ENCODE data around the gene ESYT2. TPM values are rescaled to one million over a fixed set of nuclear protein-coding genes. Genes with fewer than 3 reads are reported as not detected.
A peak's percentile ranks its signal among the peaks of the same experiment; 100 is the strongest.

Gene ESYT2
- total and polyA plus RNA-seq, 9 of the 15 experiments (the other 6 are each of a cell fraction or from before 2014, with no cell fraction given) = 5.8 to 86.9 (median 64.7) TPM

- TF ChIP-seq ARHGAP35 (IDR thresholded peaks at IDR 0.05; ENCODE audit: partially characterized antibody) = no peak
- no peak for TF ChIP-seq MIER1 (IDR thresholded peaks at IDR 0.05; ENCODE audit: low read depth)
- TF ChIP-seq CC2D1A (IDR thresholded peaks at IDR 0.05) = no peak
- TF ChIP-seq BRF1 (IDR thresholded peaks at IDR 0.05; ENCODE audit: borderline replicate concordance, extremely low read depth, insufficient read length) = no peak
- TF ChIP-seq CEBPB (tag; IDR thresholded peaks at IDR 0.05) = no peak
- peak; percentile 10; the same call in 1 of the 2 replicates for TF ChIP-seq CXXC5 (CRISPR knock-in tag; IDR thresholded peaks at IDR 0.05)
- TF ChIP-seq ATF3 (IDR thresholded peaks at IDR 0.05) = no peak
- no peak for TF ChIP-seq ATF3 (CRISPR knock-in tag; conservative IDR thresholded peaks at IDR 0.05)
- TF ChIP-seq ZNF79 (CRISPR knock-in tag; IDR thresholded peaks at IDR 0.05; ENCODE audit: low read depth) = 0 out of 2 replicates have a peak, but pooled peaks have one; percentile 61
- TF ChIP-seq NUFIP1 (IDR thresholded peaks at IDR 0.05; ENCODE audit: partially characterized antibody) = no peak
- no peak for TF ChIP-seq GTF2E2 (tag; IDR thresholded peaks at IDR 0.05)
- TF ChIP-seq NR0B1 (IDR thresholded peaks at IDR 0.05; ENCODE audit: partially characterized antibody) = no peak
- no peak for TF ChIP-seq KDM5B (IDR thresholded peaks at IDR 0.05; ENCODE audit: insufficient replicate concordance, low read depth, low read length)
- TF ChIP-seq MYC (IDR thresholded peaks at IDR 0.05; ENCODE audit: low read depth, low read length) = no peak
- TF ChIP-seq MYC (CRISPR knock-in tag; IDR thresholded peaks at IDR 0.05; ENCODE audit: borderline replicate concordance, low read depth) = 0 out of 2 replicates have a peak, but pooled peaks have one; percentile 63
- TF ChIP-seq ZBTB5 (IDR thresholded peaks at IDR 0.05) = no peak
- TF ChIP-seq ILK (tag; IDR thresholded peaks at IDR 0.05; ENCODE audit: borderline replicate concordance, low read depth) = no peak
- TF ChIP-seq NCOA6 (IDR thresholded peaks at IDR 0.05) = no peak
- no peak for TF ChIP-seq HES1 (IDR thresholded peaks at IDR 0.05; ENCODE audit: low read depth)
- TF ChIP-seq ZKSCAN8 (CRISPR knock-in tag; IDR thresholded peaks at IDR 0.05) = no peak
- no peak for TF ChIP-seq BCOR (IDR thresholded peaks at IDR 0.05)
- TF ChIP-seq ATF6 (CRISPR knock-in tag; IDR thresholded peaks at IDR 0.05) = no peak
- peak; percentile 60; the same call in 1 of the 2 replicates for TF ChIP-seq KLF6 (CRISPR knock-in tag; IDR thresholded peaks at IDR 0.05; ENCODE audit: borderline replicate concordance)
Measured at GRCh38 chr7:158854681-158855081, 25.4 kb upstream of the ESYT2 start (continued).

Data from K562 (cell line).